ENCODE results near the gene CACNA1B. TPM values are rescaled to one million over a fixed set of nuclear protein-coding genes. Genes with fewer than 3 reads are reported as not detected.

The CACNA1B gene
- total RNA-seq, 1 experiment from 2014 or later, result 1.7 TPM

GRCh38 chr9:138052322-138052615, 174.7 kb downstream of the CACNA1B start:
- no TSS peak for BruUV-seq (replicated peaks)
- Histone ChIP-seq H3K4me2 (ENCODE audit: low read length) (no peak overlapping the region), H3K9me2 (ENCODE audit: insufficient read depth) (no peaks in the 10 kb centered on the region), H3K9ac (ENCODE audit: low read length) (no peak overlapping the region), H3K4me1 (ENCODE audit: control insufficient read depth in 1 of 2, insufficient read depth in 2 of 2, low read length in 2 of 2) (peaks cover 0 to 7% of the 10 kb centered on the region in 2 experiments; a peak in 2 of 4 replicates), H3K4me3 (replicated peaks in 1 of 2; ENCODE audit: low read depth in 1 of 2, low read length in 2 of 2) (no peak overlapping the region), H3K79me2 (ENCODE audit: insufficient read depth, low read length) (no peaks in the 10 kb centered on the region), H3K27ac (ENCODE audit: low read depth, low read length) (no peak overlapping the region), H3K27me3 (ENCODE audit: insufficient read depth, low read length) (no peaks in the 10 kb centered on the region), H4K20me1 (ENCODE audit: insufficient read depth) (no peaks in the 10 kb centered on the region), H3K36me3 (ENCODE audit: control insufficient read depth in 1 of 2, insufficient read depth in 2 of 2, low read length in 2 of 2) (no peaks in the 10 kb centered on the region), H3K9me3 (ENCODE audit: control insufficient read depth in 1 of 2, insufficient read depth in 1 of 2, low read depth in 1 of 2, low read length in 2 of 2) (no peaks in the 10 kb centered on the region), H2AFZ (ENCODE audit: low read depth, low read length, poor library complexity, severe bottlenecking) (no peak overlapping the region)
- POLR2A ChIA-PET, result no interaction called here
- CTCF ChIA-PET, result no interaction called here
- RAD21 ChIA-PET (ENCODE audit: low non-redundant PET in 1 of 2, low total read pairs in 2 of 2, uncharacterized antibody in 2 of 2, unreplicated experiment in 2 of 2), result no interaction called here
- DNase-seq (ENCODE audit: low read depth, low spot score), result no peak
- intact Hi-C loops (cut with micrococcal nuclease), result no loop called here
- no peak for ATAC-seq
- TF ChIP-seq CEBPB (IDR thresholded peaks at IDR 0.05; ENCODE audit: low read depth) (no peak), REST (IDR thresholded peaks at IDR 0.05; ENCODE audit: low read depth) (no peak), ELF1 (IDR thresholded peaks at IDR 0.05; ENCODE audit: borderline replicate concordance, low read depth) (no peak), POLR2AphosphoS5 (IDR thresholded peaks at IDR 0.05; ENCODE audit: low read depth, low read length) (no peak), EGR1 (IDR thresholded peaks at IDR 0.05; ENCODE audit: low read depth) (no peak), SP1 (IDR thresholded peaks at IDR 0.05; ENCODE audit: low read depth) (no peak), FOSL1 (IDR thresholded peaks at IDR 0.05; ENCODE audit: low read depth) (no peak), POLR2A (IDR thresholded peaks at IDR 0.05; ENCODE audit: borderline replicate concordance, extremely low read depth, insufficient read depth, insufficient read length) (no peak), ZFX (IDR thresholded peaks at IDR 0.05) (no peak), ATF3 (IDR thresholded peaks at IDR 0.05) (no peak), MAX (IDR thresholded peaks at IDR 0.05) (no peak), EZH2 (IDR thresholded peaks at IDR 0.05) (no peak), EZH2phosphoT487 (IDR thresholded peaks at IDR 0.05; ENCODE audit: borderline replicate concordance) (no peak), SIN3A (IDR thresholded peaks at IDR 0.05; ENCODE audit: low read depth) (no peak), TCF7L2 (IDR thresholded peaks at IDR 0.05; ENCODE audit: borderline replicate concordance, extremely low read depth, insufficient read depth, insufficient read length) (no peak)
